Skin epidermis (tissue), 12 donors: ENCODE measurements around the gene GTF2F2.

Source experiments
- H3K27ac ChIP-seq, 21 experiments: fragments of 200-600 bp; sonication (generic) in 11 of 21; one replicate each; pipeline ENCODE4 v1.5.0; 2020; ENCODE audit warnings: mild to moderate bottlenecking in 3 of 21, inconsistent platforms in 2 of 21, moderate library complexity in 2 of 21
- H3K4me3 ChIP-seq, 7 experiments: fragments of 200-600 bp; sonication (generic) in 2 of 7; one replicate each; pipeline ENCODE4 v1.5.0; 2020; ENCODE audit warnings: inconsistent platforms in 2 of 7, mild to moderate bottlenecking in 2 of 7, moderate library complexity in 1 of 7

The GTF2F2 gene

DNA sequence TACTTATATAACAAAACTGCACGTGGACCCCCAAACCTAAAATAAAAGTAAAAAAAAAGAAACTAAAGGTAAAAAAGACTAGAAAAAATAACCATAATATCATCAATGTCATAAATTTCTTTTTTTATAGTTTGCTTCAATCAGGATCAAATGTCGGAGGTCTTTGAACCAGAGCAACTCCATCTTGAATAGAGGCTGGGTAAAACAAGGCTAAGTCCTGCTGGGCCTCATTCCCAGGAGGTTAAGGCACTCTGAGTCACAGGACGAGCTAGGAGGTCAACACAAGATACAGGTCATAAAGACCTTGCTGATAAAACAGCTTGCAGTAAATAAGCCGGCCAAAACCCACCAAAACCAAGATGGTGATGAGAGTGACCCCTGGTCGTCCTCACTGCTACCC is 196.7 kb downstream of the GTF2F2 start:
- Histone ChIP-seq H3K27ac (no peak overlapping the region), H3K4me3 (no peak overlapping the region)

DNA sequence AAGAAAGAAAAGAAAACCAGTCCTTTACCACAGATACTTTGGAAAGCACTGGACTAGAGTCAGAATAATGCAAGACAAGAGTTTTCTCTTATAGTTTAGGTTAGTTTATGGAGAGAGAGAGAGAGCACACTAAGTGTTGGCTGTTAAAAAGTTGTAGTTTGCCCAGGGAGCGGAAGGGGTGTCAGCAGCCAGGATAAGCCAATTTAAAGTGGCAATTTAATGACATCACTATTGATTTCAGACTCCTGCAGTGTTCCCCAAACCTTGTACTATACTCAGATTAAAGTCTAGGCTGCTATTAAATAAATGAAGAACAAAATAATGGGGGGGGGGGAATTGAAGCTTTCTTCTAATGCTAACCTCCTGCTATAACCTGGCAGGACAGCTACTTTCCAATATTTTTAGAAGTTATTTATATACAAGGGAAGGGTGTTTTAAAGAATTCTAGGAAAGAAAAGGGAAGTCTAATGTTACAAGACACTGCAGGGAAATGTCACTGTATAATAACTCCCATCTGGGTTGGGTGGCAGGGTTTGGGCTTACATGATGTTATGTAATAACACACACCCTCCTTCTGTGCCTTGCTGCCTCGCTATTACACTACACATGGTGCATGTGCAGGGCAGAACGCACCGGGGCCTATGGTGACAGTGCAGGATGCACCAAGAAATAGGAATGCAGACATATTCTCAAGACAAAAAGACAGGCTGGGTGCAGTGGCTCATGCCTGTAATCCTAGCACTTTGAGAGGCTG is 200.7 kb downstream of the GTF2F2 start:
- no peak overlapping the region for H3K4me3 ChIP-seq
- H3K27ac ChIP-seq, result no peak overlapping the region

DNA sequence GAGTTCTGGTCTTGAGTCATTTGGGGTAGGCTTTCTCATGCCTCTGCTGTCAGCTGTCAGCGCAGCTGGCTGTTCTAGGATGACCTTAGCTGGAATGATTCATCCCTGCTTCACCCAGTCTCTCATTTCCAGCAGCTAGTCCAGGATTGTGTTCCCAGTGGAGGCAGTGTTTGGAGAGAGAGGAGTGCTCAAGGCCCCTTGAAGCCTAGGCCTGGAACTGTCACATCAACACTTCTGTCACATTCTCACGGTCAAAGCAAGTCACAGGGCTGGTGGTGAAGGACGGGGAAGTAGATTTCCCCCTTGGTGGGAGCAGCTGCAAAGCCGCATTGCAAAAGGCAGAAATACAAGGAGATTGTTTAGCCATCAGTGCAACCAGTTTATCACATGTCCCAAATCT is 205.5 kb downstream of the GTF2F2 start:
- peak overlapping the region in 14 of 21 experiments; percentile 5 to 75 (median 50) for H3K27ac ChIP-seq
- H3K4me3 ChIP-seq, result no peak overlapping the region

DNA sequence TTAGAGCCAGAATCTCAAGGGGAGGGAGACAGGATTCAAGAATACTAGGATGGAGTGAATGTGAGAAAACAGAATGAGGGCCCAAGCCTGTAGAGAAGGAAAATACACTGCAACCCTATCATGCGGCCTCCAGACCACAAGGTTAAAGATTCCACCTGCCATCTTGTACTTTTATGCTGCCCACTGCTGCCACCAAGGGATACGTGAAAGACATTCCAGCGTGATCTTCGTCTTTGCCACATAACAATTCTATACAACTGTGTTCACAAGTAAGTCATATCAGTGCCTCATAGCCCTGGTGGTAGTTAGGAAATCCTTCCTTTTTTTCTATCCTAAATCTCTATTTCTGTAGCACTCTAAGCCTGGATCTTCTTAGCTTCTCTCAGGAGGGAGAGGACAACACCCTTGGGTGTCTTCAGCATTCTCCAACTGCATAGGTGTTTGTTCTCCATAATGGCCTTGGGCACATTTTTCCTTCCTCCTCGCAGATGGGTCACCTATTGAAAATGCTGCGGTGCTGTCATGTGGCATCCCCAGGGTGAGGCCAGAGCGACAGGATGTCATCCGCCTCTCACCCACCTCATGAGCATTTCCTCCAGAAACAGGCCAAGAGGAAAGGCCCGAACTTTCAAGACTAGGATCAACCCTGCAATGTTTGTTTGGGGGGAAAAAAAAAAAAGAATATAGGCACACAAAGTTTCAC is 207.1 kb downstream of the GTF2F2 start:
- Histone ChIP-seq H3K4me3 (no peak overlapping the region), H3K27ac (peak overlapping the region in 5 of 21 experiments; percentile 3 to 68 (median 10))

DNA sequence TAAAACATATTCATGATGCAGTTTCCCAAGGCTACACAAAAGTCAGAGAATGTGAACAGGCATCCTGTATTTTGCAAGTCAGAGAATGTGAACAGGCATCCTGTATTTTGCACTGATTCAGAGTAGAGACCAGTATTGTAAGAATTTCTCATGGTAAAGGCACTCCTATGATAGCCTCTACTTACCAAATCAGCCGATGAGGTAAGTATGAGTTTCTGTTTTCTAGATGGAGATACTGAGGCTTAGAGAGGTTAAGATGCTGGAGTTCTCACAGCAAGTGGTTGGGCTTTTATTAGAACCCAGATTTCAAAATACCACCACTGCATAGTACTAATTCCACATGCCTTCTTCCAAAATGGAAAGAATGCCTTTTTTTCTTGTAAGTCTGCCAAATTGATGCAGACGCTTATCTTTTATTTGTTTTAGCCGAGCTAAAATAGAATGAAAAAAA is 208.4 kb downstream of the GTF2F2 start:
- Histone ChIP-seq H3K27ac (peak overlapping the region in 3 of 21 experiments; percentile 3 to 68 (median 11)), H3K4me3 (no peak overlapping the region)

DNA sequence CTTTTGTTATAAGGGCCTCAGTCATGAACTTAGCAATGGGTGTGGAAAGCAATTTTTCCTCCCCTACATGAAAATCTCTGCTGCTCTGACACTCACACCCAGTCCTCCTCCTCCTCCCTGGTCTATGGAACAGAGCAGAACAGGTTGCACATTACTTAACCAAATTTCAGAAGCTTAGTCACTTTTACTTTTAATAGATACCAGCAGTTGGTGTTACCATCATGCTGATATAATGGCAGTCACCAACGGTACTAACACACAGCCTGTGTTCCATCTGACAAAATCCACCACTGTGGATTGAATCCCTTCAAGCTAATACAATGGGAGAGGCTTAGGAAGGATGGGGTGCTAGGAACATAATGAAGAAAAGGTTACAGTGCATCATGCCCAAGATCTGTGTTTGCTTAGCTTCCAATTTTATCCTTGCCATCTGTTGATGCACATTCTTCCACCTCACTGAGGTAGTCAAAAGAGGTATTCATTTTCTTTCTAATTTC is 210.9 kb downstream of the GTF2F2 start:
- Histone ChIP-seq H3K4me3 (no peak overlapping the region), H3K27ac (peak overlapping the region in 2 of 21 experiments; percentile 14 to 21)

DNA sequence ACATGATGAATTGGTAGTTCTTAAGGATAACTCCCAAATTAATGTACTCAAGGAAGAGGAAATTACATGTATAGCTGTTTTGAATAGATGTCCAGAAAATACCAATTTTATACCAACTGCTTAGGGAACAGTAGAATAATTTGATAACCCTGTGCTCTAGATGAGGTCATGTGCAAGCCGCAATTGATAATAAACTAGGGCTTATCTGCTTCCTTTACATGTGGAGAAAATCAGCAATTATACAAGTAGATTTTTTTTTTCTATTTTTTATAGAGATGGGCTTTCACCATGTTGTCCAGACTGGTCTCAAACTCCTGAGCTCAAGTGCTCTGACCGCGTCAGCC is 211.4 kb downstream of the GTF2F2 start:
- no peak overlapping the region for H3K4me3 ChIP-seq
- H3K27ac ChIP-seq, result peak overlapping the region in 8 of 21 experiments; percentile 2 to 59 (median 22)

DNA sequence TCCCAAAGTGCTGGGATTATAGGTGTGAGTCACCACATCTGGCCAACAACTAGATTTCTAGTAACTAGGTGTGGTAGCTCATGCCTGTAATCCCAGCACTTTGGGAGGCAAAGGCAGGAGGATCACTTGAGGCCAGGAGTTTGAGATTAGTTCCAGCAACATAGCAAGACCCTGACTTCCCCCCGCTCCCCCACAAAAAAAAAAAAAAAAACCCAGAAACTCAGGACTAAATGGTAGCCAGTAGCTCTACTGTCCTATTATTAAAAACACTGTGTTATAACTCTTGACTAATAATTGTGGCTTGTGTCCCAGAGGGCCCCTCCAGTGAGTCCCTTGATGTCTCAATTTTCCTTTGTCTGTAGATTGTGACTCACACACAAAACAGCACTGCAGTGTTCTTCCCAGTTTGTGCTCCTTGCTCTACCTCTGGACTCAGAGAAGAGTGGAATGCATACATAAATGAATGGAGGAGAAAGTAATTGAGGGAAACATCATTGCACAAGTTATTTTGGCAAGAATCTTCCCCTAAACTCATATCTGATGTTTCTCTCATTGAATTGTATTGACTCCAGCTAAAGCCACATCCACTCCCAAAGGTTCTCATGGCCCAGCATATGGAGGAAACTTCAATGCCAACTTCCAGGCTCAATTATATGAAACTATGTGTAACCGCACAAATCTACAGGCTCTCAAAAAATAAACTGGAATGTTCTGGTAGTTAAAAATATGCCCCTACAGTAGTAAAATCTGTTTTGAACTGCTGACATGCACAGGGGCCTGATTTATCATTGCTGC is 211.9 kb downstream of the GTF2F2 start:
- peak overlapping the region in 13 of 21 experiments; percentile 2 to 59 (median 18) for H3K27ac ChIP-seq

DNA sequence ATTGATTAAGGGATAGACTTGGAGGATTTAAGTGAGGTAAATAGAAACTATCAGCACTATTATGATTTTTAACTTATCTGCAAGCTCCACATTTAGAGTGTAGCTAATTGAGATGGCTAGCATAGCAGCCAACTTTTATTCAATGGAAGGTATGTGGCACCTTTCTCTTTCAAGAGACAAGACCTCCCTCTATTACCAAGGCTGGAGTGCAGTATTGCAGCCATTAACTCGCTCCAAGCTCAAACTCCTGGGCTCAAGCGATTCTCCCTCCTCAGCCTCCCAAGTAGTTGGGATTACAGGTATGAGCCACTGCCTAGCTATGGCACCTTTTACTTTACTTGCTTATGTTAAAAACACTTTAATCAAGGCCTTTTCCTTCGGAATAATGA is 212.5 kb downstream of the GTF2F2 start:
- Histone ChIP-seq H3K4me3 (no peak overlapping the region), H3K27ac (peak overlapping the region in 9 of 21 experiments; percentile 2 to 59 (median 18))

More for the DNA sequence above, 211.9 kb downstream of the GTF2F2 start:
- no peak overlapping the region for H3K4me3 ChIP-seq

DNA sequence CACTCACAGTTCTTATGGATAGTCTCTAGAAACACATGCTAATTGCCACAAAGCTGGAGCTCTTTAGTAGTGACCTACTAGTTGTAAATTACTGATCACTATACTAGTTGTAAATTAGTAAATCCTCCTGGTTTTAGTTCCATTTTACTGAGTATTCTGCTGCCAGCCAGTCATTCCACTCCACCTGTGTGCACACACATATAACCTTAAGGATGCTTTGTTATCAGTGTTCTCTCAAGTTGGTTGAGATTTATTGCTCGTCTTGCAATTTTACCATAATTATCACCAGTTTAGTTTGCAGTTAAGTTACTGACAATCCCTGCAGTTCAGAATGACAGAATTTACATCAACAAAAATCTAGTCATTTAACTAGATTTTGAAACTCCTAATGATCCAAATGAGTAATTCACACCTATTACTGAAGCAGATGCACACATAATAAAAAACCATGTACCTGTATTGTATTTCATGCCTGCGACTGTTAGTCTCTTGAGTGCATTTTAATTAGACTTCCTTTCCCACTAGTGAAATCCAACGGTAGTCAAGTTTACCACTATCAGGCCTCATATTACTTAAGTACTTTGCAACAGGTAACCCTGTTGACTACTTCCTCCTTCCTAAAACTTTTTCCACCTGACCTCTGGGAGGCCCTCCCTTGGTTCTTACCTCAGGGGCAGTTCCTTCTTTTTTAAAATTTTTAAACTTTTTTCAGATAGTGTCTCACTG is 213.1 kb downstream of the GTF2F2 start:
- Histone ChIP-seq H3K27ac (peak overlapping the region in 8 of 21 experiments; percentile 18 to 60 (median 35)), H3K4me3 (no peak overlapping the region)
